Right lobe of liver (tissue), 4 donors: Measurements from ENCODE around the gene KRT4.

ENCODE experiments used
- CTCF ChIP-seq, 4 donors: fragments of 200-600 bp in 3 of 4; fragments of 450-650 bp in 1 of 4; IDR thresholded peaks; one replicate each; pipeline versions ENCODE4 v1.5.1 to v1.8.0; 2016 to 2022; ENCODE audit warnings: antibody characterized with exemption in 4 of 4, mild to moderate bottlenecking in 2 of 4
- POLR2A ChIP-seq: fragments of 450-650 bp; IDR thresholded peaks from one replicate; pipeline ENCODE4 v1.6.1; 2017; ENCODE audit warnings: antibody characterized with exemption, mild to moderate bottlenecking
- donor health status: DM: no; HTN: no; CAD: no.
- donor health status: DM: no; HTN: no; CAD: no.
- donor health status: DM: no; HTN: yes; CAD: no.

- TF ChIP-seq CTCF (IDR thresholded peaks at IDR 0.05) = no peak
- TF ChIP-seq POLR2A = no peak
Observed at GRCh38 chr12:52778833-52779232, 35.1 kb downstream of the KRT4 start.
